Activated CD4-positive, alpha-beta T cell treated with anti-CD3 and anti-CD28 coated beads for 48 hours (primary cell): ENCODE data around the gene CRYGN.

Source experiments
- DNase-seq: peaks from one replicate; pipeline ENCODE4 v3.0.0-alpha.2; 2020

CRYGN gene

GRCh38 chr7:151405056-151405455, 34.9 kb downstream of the CRYGN start:
- no peak for DNase-seq

- no peak for DNase-seq
Observed at GRCh38 chr7:151404216-151405011, 35.5 kb downstream of the CRYGN start.

- no peak for DNase-seq
Observed at GRCh38 chr7:151403764-151404163, 36.2 kb downstream of the CRYGN start.

GRCh38 chr7:151402029-151402835, 37.7 kb downstream of the CRYGN start:
- no peak for DNase-seq

GRCh38 chr7:151400626-151401315, 39.2 kb downstream of the CRYGN start:
- no peak for DNase-seq

GRCh38 chr7:151399906-151400305, 40.0 kb downstream of the CRYGN start:
- no peak for DNase-seq

- no peak for DNase-seq
Observed at GRCh38 chr7:151399305-151399601, 40.7 kb downstream of the CRYGN start.

- DNase-seq = no peak
Observed at GRCh38 chr7:151398446-151399304, 41.3 kb downstream of the CRYGN start.

GRCh38 chr7:151397026-151397425, 42.9 kb downstream of the CRYGN start:
- no peak for DNase-seq

GRCh38 chr7:151396328-151396970, 43.5 kb downstream of the CRYGN start:
- DNase-seq = no peak

GRCh38 chr7:151395036-151395367, 44.9 kb downstream of the CRYGN start:
- no peak for DNase-seq

- DNase-seq = no peak
Observed at GRCh38 chr7:151394076-151395035, 45.6 kb downstream of the CRYGN start.

GRCh38 chr7:151393031-151393977, 46.6 kb downstream of the CRYGN start:
- DNase-seq = no peak

- no peak for DNase-seq
Observed at GRCh38 chr7:151392426-151392825, 47.5 kb downstream of the CRYGN start.

- DNase-seq = no peak
Observed at GRCh38 chr7:151392002-151392401, 47.9 kb downstream of the CRYGN start.

GRCh38 chr7:151391358-151391730, 48.6 kb downstream of the CRYGN start:
- DNase-seq = no peak

GRCh38 chr7:151390598-151391357, 49.2 kb downstream of the CRYGN start:
- DNase-seq = no peak

GRCh38 chr7:151389768-151390597, 50.0 kb downstream of the CRYGN start:
- DNase-seq = no peak
